OCI-M1 (cell line): ENCODE data around the gene EML5.

Experiments used
- DNase-seq: peaks from one replicate; lab custom pipeline; 2025; lab: John Stamatoyannopoulos, UW

The EML5 gene

DNA sequence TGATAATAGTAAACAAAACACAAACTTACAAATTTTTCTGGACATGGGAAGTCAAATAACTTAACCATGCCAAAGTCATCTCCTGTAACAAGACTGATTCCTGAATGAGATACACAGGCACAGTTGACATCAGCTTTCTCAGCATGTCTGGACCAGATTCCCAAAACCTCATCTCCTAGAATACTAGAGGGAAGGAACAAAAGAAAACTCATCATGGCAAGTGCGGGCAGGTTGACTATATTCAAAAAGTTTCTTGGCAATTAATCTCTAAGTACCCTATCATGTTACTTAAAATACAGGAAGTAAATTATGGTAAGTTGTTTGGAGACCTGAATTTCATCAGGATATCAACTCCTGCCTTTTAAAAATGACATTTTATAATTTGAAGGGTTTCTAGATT is 176.1 kb downstream of the EML5 start:
- no peak for DNase-seq

DNA sequence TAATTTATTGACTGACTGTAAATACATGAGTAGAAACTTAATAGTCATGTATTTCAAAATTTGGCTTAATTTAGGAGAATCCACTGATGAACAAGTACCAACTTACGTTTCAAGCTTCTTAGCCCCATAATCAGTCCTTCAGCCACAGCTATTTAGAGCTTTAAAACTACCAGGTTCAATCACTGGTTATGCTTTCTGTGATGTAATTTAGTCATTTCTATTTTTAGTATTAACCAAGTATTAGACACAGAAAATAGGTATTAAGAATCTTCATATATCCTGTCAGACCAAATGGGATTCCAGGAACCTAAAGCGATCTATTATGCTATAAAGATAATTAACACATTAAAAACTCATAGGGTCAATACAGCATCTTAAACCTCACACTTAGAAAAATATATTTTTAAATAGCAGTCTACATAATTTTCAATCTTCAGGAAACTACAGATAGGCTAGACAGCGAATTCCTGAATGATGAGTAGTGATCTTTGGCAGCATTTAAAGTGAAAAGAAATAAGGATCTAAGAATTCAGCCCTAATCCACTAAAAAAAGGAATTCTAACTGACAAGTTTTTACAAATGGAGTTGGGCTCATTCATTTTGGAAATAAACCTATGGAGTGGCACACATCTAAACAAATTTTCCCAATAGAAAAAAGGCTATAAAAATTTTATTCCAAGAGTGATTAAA is 178.4 kb downstream of the EML5 start:
- no peak for DNase-seq

DNA sequence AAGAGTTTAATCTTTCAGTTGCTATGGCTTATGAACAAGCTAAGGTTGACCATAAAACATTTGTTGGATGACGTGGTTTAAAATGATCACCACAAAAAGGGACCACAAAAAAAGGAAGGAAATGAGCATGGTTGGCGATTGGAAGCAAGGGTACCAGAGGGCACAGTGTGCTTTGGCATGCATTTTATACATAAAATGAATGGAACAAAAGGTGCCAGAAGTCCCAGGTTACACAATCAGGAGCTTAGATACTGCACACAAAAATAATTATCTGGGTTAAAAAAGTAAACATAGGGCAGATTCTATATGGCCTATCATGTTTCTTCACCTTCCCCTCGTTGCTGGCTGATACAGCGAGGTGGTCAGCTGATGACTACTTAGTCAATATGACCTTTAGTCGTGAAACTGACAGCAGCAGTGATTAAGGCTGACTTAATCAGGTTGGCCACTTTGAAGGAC is 179.2 kb downstream of the EML5 start:
- DNase-seq, result no peak

DNA sequence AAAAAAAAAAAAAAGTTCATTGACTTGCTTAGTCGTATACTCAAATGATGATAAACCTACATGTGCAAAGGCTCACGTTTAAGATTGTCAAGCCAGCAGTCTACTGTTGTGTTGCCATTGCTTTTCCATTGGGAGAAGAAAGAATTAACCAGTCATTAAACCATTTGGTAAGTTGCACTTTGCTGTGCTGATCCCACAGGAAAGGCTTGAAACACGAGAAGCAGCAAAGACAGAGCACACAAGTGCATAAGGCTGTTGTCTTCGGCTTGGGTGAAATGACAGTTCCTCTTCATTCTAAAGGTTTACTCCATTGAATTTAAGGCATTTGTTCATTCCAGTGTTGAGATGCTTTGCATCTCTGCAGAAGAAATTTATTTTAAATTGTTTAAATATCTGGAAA is 179.8 kb downstream of the EML5 start:
- no peak for DNase-seq

DNA sequence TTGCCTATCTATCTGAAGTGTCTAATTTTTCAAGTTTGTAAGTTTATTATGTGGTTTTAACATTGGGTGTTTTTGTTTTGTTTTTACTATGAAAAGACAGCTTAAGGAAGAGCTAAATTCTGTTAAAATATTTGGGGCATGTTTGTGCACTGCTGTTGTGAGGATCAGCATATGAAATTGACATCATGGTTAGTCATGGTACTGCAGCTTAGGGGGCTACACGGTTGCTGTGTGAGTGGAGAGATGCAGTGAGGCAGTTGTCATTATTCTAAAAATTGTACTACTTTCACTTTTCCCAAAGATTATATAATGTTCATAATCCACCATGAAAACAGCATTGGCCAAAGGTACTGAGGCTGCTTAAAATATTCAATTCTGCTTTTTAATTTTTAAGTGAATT is 180.9 kb downstream of the EML5 start:
- no peak for DNase-seq

DNA sequence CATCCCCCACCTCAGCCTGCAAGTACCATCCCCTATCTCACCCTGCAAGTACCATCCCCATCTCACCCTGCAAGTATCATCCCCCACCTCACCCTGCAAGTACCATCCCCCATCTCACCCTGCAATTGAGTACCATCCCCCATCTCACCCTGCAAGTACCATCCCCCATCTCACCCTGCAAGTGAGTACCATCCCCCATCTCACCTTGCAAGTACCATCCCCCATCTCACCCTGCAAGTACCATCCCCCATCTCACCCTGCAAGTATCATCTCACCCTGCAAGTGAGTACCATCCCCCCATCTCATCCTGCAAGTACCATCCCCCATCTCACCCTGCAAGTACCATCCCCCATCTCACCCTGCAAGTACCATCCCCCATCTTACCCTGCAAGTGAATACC is 184.9 kb downstream of the EML5 start:
- DNase-seq, result no peak

DNA sequence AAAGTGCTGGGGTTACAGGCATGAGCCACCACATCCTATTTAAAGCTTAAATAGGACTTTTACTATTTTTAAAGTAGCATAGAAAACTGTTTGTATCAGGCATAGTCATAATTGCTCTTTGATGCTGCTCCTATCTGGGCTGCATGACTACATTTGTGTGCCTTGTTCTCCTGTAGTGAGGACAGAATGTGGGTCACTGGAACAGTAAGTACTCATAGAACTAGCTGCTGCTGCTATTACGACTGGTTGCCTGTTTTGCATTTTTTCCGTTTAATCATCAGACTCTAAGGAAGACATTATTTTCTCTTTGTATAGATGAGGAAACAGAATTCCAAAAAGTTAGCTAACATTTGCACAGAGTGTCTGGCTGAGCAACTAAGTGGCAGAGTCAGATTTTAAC is 187.2 kb downstream of the EML5 start:
- no peak for DNase-seq

DNA sequence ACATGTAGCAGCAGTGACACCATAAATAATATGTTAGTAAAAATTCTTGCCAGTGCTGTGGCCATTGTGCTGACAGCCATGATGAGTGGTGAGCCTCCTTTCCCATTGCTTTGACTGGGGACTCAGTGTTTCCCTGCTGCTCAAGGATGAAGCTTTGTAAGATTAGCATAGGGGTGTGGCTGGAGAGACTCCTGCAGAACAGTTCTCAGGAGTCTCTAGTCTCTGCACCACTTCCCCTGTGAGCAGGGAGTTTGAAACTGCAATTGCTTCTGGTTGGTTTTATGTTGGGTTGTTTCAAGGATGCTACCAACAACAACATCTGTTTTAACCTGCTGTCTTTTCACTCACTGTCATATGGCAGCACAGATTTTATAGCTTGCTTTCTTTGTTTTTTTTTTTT is 188.5 kb downstream of the EML5 start:
- DNase-seq, result no peak

DNA sequence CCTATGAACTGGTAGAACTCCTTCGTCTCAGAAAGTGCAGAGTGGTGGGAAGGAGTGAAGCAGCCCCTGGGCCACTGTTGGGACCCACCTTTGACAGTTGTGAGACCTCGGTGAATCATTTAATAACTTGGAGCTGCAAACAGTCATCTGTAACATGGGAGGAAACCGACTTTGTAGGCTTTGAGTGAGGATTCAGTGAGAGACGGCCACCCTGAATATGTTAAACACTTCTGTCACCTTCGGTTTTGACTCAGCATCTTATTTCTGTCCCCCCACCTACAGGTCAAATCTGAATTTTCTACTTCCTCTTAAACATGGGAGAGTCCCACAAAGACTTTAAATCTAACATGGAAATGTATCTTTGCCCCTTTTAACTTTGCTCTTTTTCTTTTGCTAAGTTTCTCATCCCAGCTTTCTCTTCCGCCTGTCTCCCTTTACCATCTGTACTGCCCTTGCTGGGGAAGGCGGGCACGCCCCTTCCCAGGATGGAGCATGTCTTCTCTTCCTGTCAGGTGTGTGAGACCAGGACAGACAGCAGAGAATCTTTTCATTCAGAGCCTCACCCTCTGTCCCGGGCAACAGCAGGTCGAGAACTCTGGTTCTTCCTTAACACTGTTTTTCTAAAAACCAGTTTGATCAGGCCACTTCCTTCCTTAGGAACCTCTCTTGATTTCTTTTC is 192.9 kb downstream of the EML5 start:
- no peak for DNase-seq

DNA sequence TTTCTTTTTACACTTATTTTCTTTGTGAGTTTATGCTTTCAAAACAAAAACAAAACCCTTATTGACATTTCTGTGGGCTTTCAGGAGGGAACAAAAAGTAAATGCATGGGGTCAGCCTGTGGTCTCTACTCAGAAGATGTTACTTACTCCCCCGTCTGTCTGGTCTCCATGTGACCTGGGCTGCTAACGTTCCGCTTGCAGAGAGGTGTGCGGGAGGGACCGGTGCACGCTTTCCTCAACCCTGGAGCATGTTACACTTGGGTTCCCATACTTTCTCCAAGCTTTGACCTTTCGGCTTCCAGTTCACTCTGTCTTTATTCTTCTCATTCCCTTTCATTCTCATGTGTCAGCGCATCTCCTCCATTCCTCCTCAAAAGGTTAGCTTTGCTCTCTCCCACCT is 193.4 kb downstream of the EML5 start:
- no peak for DNase-seq

DNA sequence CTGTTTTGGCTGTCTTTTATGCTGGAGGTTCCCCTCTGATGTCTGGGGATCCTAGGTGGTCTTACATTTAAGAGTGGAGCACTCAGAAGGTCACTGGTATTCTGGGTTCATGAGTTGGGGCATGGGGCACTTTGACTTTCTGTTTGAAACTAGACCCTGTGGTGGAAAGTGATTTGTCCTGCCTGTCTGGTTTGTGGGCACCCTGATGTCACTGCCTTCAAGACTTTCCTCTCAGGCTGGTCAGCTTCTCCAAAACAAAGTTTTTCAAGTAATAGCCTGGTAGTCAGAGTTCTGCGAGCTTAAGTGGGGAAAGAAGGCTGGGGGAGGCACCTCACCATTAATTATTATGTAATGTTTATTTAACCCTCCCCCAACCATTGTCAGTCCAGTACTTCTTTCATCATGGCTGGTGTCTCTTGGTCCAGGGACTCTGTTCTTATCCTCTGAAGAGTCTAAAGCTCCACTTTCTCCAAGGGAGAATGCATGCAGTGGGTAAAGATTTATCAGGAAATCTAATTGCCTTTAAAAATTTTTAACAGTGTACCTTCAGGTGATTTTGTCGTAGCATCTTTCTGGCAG is 194.6 kb downstream of the EML5 start:
- no peak for DNase-seq

DNA sequence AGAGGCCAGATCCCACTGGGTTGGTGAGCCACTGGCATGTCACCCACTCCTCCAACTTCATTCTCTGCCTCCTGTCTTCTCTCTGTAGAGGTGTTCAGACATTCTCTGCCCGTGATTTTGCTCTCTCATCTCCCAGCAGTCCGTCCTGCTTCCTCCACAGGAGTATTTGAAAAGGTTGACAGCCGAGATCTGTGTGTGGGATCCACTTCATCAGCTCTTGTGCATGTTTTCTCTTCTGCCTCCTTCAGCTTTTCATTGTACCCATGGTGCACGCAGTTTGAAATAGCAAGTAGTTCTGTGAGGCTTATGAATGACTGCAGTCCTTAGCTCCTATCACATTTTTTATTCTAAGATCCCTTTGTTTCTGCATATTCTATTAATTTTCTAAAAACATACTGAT is 195.2 kb downstream of the EML5 start:
- no peak for DNase-seq

DNA sequence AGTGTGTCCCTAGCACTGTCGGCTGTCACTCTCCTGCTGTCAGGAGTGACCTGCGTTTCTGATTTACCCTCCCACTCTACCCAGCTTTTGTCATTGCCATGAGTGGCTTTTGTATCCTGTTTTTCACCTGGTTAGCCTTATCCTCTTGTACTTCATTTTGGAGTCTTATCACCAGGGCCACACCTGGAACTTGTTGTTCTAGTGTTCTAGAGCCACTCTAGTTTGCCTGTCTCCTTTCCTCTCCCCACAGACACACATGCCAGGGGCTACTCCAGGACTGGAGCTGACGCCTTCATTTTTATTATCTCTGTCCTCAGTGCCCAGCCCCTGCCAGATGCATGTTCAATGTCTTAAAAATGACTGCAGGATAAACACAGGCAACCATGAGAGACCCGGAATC is 195.7 kb downstream of the EML5 start:
- DNase-seq, result no peak

DNA sequence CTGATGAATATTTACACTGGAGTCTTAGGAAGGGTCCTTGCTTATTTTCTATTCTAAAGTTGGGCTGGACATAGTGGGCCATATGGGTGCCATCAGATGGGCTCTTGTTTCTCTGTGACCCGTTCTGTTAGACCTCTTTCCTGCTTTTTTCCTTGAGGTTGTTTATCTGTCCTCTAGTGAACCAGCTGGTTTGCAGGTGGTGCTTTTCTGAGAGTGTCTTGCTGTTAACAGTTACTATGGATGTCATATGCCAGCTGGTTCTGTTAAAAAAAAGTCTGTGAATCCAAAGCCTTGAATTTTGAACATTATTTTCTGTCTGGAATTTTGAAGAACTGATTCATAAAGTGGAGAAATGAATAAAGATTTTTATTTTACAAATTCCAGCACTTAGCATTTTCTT is 200.7 kb downstream of the EML5 start:
- DNase-seq, result no peak

DNA sequence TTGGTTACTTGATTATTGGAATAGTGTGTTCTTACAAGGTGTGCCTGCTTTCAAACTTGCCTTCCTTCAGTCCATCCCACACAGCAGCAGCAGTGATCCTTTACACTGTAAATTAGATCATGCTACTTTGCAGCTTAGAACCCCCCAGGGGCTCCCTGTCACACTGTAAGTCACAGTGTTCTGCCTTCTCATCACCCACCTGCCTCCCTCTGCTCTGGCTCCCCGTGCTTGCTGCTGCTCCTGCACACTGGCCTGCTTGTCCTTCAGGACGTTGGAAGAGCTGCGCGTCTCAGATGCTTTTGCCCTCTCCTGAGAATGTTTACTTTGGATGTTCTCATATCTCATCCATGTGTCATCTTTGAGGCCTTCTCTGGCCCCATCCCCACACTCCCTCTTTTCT is 202.6 kb downstream of the EML5 start:
- DNase-seq, result no peak

DNA sequence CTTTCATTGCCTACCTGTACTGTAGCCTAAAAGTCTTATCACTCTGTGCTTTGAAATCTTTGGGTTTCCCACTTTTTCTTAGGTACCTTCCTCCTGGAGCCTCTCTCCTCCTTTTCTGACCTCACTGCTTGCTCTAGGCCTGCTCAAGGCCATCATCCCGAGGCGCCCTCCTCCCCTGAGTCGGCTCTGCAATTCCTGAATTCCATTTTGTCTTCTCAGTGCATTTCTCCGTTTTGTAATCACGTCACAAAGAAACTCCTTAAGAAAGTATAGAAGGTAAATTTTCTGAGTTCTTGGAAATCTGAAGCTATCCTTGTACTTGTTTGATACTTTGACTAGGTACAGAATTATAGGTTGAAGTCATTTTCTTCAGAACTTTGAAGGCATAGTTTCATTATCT is 204.7 kb downstream of the EML5 start:
- no peak for DNase-seq

DNA sequence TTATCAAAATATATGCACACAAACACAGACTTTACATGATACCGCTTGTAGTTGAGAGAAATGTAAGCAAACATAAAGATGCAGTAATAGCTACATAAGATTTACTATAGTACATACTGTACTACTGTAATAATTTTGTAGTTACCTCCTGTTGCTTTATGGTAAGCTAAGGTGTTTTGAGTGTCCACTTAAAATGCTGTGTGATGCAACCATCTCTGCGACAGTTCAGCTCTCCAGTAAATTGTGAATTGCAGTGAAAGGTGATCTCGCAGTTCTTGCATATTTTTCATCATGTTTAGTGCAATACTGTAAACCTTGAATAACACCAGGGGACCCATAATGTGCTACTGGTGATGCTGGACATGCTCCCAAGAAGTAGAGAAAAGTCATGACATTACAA is 208.3 kb downstream of the EML5 start:
- DNase-seq, result no peak

DNA sequence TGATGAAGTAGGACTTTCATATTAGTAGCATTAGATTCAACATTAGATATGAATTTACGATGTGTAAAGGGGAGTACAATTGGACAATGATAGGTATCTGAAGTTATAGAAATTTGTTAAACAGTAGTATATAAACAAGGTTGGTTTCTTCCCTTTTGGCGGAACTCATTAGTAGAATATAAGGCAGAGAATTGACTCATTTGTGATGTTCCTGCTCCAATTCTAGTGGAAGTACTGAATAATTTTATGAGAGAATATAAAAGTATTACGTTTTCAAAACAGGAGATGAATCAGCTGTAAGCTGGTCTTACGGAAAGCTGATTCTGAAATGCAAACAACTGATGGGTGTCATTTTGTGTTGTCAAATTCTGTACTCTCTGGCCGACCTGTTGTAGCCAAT is 216.5 kb downstream of the EML5 start:
- no peak for DNase-seq

DNA sequence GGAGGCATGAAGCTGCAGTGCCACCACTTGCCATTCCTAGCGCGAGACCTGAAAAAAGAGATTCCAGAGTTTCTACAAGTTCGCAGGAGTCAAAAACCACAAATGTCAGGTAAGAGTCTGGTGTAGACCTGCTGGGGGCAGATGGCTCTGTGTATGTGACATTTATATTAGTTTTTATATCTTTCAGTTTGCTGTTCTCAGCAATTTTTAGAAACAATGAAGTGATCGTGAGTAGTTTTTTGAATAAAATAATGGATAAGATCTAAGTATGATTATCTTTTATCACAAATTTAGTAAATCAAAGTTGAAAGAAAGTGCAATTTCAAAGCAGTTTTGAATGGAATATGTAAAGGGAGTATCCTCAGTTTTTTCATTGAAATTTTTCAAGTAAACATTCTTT is 220.6 kb downstream of the EML5 start:
- no peak for DNase-seq

DNA sequence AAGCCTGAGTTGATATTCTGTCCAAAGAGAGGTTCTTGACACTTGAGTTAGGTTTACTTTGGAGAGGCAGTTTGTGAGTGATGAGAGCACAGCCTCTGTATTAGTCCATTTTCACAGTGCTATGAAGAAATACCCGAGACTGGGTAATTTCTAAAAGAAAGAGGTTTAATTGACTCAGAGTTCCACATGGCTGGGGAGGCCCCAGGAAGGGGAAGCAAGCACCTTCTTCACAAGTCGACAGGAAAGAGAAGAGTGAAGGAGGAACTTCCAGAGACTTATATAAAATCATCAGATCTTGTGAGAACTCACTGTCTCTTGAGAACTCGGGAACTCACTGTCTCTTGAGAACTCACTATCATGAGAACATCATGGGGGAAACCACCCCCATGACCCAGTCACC is 224.6 kb downstream of the EML5 start:
- DNase-seq, result no peak

DNA sequence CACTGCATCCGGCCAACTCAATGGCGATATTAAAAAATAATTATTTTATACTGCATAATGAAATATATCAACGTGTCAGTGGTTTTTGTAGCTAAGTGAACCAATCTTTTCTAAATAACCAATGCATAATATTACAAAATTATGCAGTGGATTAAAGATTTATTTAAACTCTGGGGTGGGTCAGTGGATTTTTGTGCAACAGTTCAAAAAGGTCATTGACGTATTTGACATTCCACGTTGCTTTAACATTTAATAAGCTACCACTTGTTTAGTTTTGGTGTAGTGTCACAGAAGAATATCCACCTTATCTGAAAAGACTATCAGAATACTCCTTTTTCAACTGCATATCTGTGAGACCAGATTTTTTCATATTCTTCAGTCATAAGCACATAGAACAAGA is 227.3 kb downstream of the EML5 start:
- no peak for DNase-seq

DNA sequence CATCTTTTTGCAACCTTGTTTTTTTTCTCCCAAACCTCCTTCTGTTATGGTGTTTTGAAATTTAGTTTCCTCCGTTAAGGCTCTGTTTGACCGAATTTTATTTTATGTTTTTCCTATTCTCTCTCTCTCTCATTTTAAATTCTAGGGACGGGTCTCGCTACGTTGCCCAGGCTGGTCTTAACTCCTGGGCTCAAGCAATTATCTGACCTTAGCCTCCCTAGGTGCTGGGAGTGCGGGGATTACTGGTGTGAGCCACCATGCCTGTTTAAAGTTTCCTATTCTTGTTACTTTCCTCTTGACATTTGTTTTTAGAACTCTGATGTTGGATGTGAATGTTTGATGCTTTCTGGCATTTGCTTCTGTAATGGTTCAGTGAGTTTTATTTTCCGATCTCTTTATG is 228.9 kb downstream of the EML5 start:
- DNase-seq, result no peak

DNA sequence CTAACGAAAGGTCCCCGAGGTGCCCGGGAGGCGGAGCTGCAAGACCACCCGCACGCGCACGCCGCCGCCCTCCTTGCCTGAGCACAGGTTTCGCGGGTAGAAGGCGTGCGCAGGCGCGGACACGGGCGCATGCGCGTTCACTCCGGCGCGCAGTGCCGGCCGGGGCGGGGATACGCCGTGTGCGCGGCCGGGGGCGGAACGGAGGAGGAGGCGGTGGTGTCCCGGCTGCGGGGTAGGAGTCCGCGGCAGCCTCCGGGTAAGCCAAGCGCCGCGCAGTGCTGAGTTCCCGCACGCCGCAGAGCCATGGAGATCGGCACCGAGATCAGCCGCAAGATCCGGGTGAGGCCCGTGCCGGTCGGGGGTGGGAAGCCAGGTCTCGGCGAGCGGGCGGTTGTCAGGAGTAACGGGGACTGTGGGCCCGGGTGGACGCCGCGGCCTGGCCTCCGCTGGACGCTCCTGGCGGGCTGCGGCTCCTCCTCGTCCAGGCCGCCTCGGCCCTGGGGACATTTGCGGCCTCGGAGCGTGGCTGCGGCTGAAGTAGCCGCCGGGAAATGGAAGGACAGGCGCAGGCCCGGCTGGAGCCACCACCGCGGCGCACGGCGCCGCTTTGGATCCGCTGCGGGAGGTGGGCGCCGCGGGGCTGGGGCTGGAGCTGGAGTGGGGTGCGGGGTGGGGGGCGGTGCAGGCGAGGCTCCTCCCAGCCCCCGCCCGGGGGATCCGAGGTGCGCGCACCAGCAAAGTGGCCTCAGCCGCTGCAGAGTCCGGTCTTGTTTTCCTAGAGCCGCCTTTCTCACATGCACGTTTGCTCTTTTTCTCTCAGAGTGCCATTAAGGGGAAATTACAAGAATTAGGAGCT is 229.7 kb downstream of the EML5 start, which contains the start of gene ZC3H14:
Gene ZC3H14 (plus strand): TSS at position 207 of the 856 bp plus-strand sequence. CDS start 97 bp downstream, at position 304.
- DNase-seq, result peak; percentile 87
